K562 (cell line): Measurements from ENCODE around the gene ADAMTSL3. TPM values are rescaled to one million over a fixed set of nuclear protein-coding genes. Genes with fewer than 3 reads are reported as not detected.

Experiments
- ATAC-seq: fragments of 200-7000 bp; cut with Tn5 transposase; 3 replicates; pipeline ENCODE4 v1.9.1; 2020; ENCODE audit warnings: moderate library complexity
- BruUV-seq: library from RNA; stranded (reverse); fragments of 400-500 nt; replicated peaks from 2 replicates; lab custom pipeline; 2021; lab: Mats Ljungman, UMichigan
- CTCF ChIA-PET: fragments of 300-600 bp; formaldehyde crosslinking; extraction: SDS; loops from one replicate; lab custom pipeline; 2021; ENCODE audit warnings: low intra/inter-chr PET ratio; lab: Yijun Ruan, JAX
- POLR2A ChIA-PET: fragments of 300-600, 350-650 bp; sonication (Branson Sonifier 250); formaldehyde crosslinking; extraction: SDS; loops from one replicate; lab custom pipeline; 2021; ENCODE audit warnings: antibody characterized with exemption, inconsistent platforms; lab: Yijun Ruan, JAX
- DNase-seq, 4 experiments: peaks; one replicate each; pipeline versions ENCODE4 v3.0.0 to v3.0.0-alpha.2; 2011 to 2018; ENCODE audit warnings: low spot score in 3 of 4, mixed read lengths in 3 of 4; ENCODE audit errors: extremely low read depth in 1 of 4
- FAIRE-seq: peaks from 2 replicates; lab custom pipeline; 2011; peaks lifted over from hg19 to GRCh38; lab: Jason Lieb, UNC
- H2AFZ ChIP-seq: 2 replicates; pipeline ENCODE4 v1.6.0; 2011; ENCODE audit warnings: low read depth, low read length, control low read depth, inconsistent platforms
- H3K27ac ChIP-seq: fragments of 200-600 bp; 3 replicates; pipeline ENCODE4 v1.8.0; 2011; ENCODE audit warnings: low read depth, mild to moderate bottlenecking, control low read depth, inconsistent platforms, low read length, moderate library complexity, mixed read lengths; ENCODE audit errors: extremely low read depth
- H3K27me3 ChIP-seq, 2 experiments: fragments of 300-600 bp in 1 of 2; 2 replicates in 1 of 2; 3 replicates in 1 of 2; pipeline versions ENCODE4 v1.6.0 to v1.8.0; 2011; ENCODE audit warnings: inconsistent platforms in 2 of 2, low read length in 2 of 2, mild to moderate bottlenecking in 1 of 2, mixed read lengths in 1 of 2, moderate library complexity in 1 of 2; ENCODE audit not compliant: control insufficient read depth in 2 of 2, insufficient read depth in 2 of 2
- H3K36me3 ChIP-seq: fragments of 300-600 bp; 3 replicates; pipeline ENCODE4 v1.8.0; 2011; ENCODE audit warnings: mild to moderate bottlenecking, low read length, inconsistent platforms; ENCODE audit not compliant: control insufficient read depth, insufficient read depth
- H3K4me1 ChIP-seq, 2 experiments: fragments of 200-600 bp in 1 of 2; replicated peaks in 1 of 2; 2 replicates in 1 of 2; 3 replicates in 1 of 2; pipeline versions ENCODE4 v1.5.1 to v1.8.0; 2011; ENCODE audit warnings: inconsistent platforms in 2 of 2, low read length in 2 of 2, mild to moderate bottlenecking in 1 of 2, mixed read lengths in 1 of 2, moderate library complexity in 1 of 2; ENCODE audit not compliant: control insufficient read depth in 2 of 2, insufficient read depth in 2 of 2
- H3K4me2 ChIP-seq: 2 replicates; pipeline ENCODE4 v1.6.1; 2011; ENCODE audit warnings: low read length, control low read depth, inconsistent platforms, mixed read lengths; ENCODE audit not compliant: insufficient read depth
- H3K4me3 ChIP-seq: fragments of 200-600 bp; sonication (generic), shearing (Covaris generic); 2 replicates; pipeline ENCODE4 v1.5.1; 2016; ENCODE audit warnings: control low read depth, inconsistent platforms
- H3K79me2 ChIP-seq: fragments of 200-600 bp; 3 replicates; pipeline ENCODE4 v1.8.0; 2011; ENCODE audit warnings: low read length, inconsistent platforms; ENCODE audit not compliant: control insufficient read depth, insufficient read depth
- H3K9ac ChIP-seq, 2 experiments: 2 replicates each; pipeline versions ENCODE4 v1.6.0 to v1.6.1; 2011; ENCODE audit warnings: low read depth in 2 of 2, low read length in 2 of 2, control low read depth in 1 of 2, inconsistent platforms in 1 of 2, mild to moderate bottlenecking in 1 of 2, mixed read lengths in 1 of 2; ENCODE audit not compliant: insufficient read depth in 1 of 2
- H3K9me1 ChIP-seq: one replicate; pipeline ENCODE4 v1.6.0; 2011; ENCODE audit warnings: inconsistent platforms, mild to moderate bottlenecking, low read length, moderate library complexity; ENCODE audit not compliant: control insufficient read depth, insufficient read depth
- H3K9me3 ChIP-seq: replicated peaks from 2 replicates; pipeline ENCODE4 v1.5.1; 2011; ENCODE audit warnings: low read depth, low read length, inconsistent platforms; ENCODE audit not compliant: control insufficient read depth, insufficient read depth
- H4K20me1 ChIP-seq: replicated peaks from 2 replicates; pipeline ENCODE4 v1.6.1; 2011; ENCODE audit warnings: low read length, inconsistent platforms, mixed read lengths; ENCODE audit not compliant: control insufficient read depth, insufficient read depth
- BACH1 ChIP-seq: fragments of 200-800 bp; sonication (Bioruptor generic); IDR thresholded peaks from 2 replicates; pipeline ENCODE4 v1.6.1; 2016; ENCODE audit warnings: missing genetic modification characterization, missing compliant biosample characterization
- CEBPB ChIP-seq: fragments of 450-650 bp; IDR thresholded peaks from 2 replicates; pipeline ENCODE4 v1.6.1; 2016; ENCODE audit warnings: missing genetic modification characterization, missing compliant biosample characterization
- CEBPG ChIP-seq, 3 experiments: fragments of 200-800 bp in 1 of 3; sonication (Bioruptor generic) in 1 of 3; sonication (generic) in 1 of 3; formaldehyde crosslinking in 1 of 3; IDR thresholded peaks in 2 of 3; conservative IDR thresholded peaks in 1 of 3; 2 replicates each; pipeline versions ENCODE4 v1.6.1 to v1.8.0; 2016 to 2022; ENCODE audit warnings: missing compliant biosample characterization in 2 of 3, missing genetic modification characterization in 2 of 3, mild to moderate bottlenecking in 1 of 3, missing genetic modification reagents in 1 of 3
- ETV1 ChIP-seq: fragments of 450-650 bp; conservative IDR thresholded peaks from 2 replicates; pipeline ENCODE4 v1.6.1; 2016; ENCODE audit warnings: missing genetic modification characterization, control low read depth, low read depth, missing compliant biosample characterization
- MAZ ChIP-seq, 2 experiments: fragments of 450-650 bp in 1 of 2; sonication (generic) in 1 of 2; formaldehyde crosslinking; IDR thresholded peaks in 1 of 2; conservative IDR thresholded peaks in 1 of 2; 2 replicates each; pipeline versions ENCODE4 v1.4.0 to v1.5.0; 2020; ENCODE audit warnings: mild to moderate bottlenecking in 1 of 2, missing genetic modification reagents in 1 of 2
- PRMT5 ChIP-seq: sonication (generic); formaldehyde crosslinking; IDR thresholded peaks from 2 replicates; pipeline ENCODE4 v1.5.0; 2020; ENCODE audit warnings: missing genetic modification reagents
- ZBTB11 ChIP-seq, 3 experiments: fragments of 200-800 bp in 1 of 3; fragments of 250-450 bp in 1 of 3; fragments of 450-650 bp in 1 of 3; sonication (Bioruptor Pico) in 1 of 3; sonication (Bioruptor generic) in 1 of 3; formaldehyde crosslinking in 1 of 3; IDR thresholded peaks; 2 replicates each; pipeline versions ENCODE4 v1.6.1 to v1.8.0; 2016 to 2022; ENCODE audit warnings: mild to moderate bottlenecking in 2 of 3, missing genetic modification characterization in 2 of 3, missing compliant biosample characterization in 1 of 3, moderate library complexity in 1 of 3
- ZBTB12 ChIP-seq: fragments of 250-450 bp; sonication (Bioruptor Pico); IDR thresholded peaks from 2 replicates; pipeline ENCODE4 v1.4.0; 2020
- ZNF12 ChIP-seq: sonication (generic); formaldehyde crosslinking; IDR thresholded peaks from 2 replicates; pipeline ENCODE4 v1.4.0; 2020; ENCODE audit warnings: mild to moderate bottlenecking, missing genetic modification reagents
- ZNF354B ChIP-seq: fragments of 250-450 bp; sonication (Bioruptor Pico); IDR thresholded peaks from 2 replicates; pipeline ENCODE4 v1.4.0; 2020
- ZNF76 ChIP-seq: fragments of 250-450 bp; sonication (Bioruptor Pico); IDR thresholded peaks from 2 replicates; pipeline ENCODE4 v1.4.0; 2020; ENCODE audit warnings: mild to moderate bottlenecking, moderate library complexity, borderline replicate concordance
- WGBS: fragments of 100-300 bp; shearing (Covaris generic); methylation state at CpG from one replicate; pipeline ENCODE4 v1.1.6; 2016; ENCODE audit warnings: low coverage, mixed read lengths; ENCODE audit not compliant: insufficient coverage; ENCODE audit errors: missing lambda C conversion rate; 5-methylcytosine and 5-hydroxymethylcytosine counted together
- in situ Hi-C: fragments of 300-500 bp; cut with MboI; formaldehyde crosslinking; loops from 4 replicates; pipeline ENCODE4 v1.15.0; 2018; ENCODE audit warnings: inconsistent platforms, mixed read lengths
- intact Hi-C: fragments of 100-400 bp; cut with micrococcal nuclease; formaldehyde crosslinking; loops from 2 replicates; pipeline ENCODE4 v1.14.2; 2022
- polyA plus RNA-seq, 8 experiments: library from polyadenylated mRNA; depleted of rRNA in 4 of 8; stranded (reverse) in 5 of 8; unstranded in 3 of 8; fragments of >200 nt; fragmentation: Nextera tagmentation in 2 of 8; fragmentation: Illumina TruSeq in 1 of 8; extraction: Ambion mirVana in 2 of 8; extraction: Trizol in 1 of 8; gene quantifications; 2 replicates each; pipeline versions ENCODE4 v1.2.1 to v1.2.3, GENCODE V29; 2011 to 2014; ENCODE audit warnings: inconsistent platforms in 1 of 8, missing spikeins in 1 of 8
- total RNA-seq, 7 experiments: library from RNA; depleted of rRNA in 6 of 7; stranded (reverse); fragments of >200 nt in 6 of 7; fragmentation: Illumina TruSeq in 2 of 7; extraction: Trizol in 2 of 7; gene quantifications; 2 replicates each; pipeline versions ENCODE4 v1.2.1 to v1.2.3, GENCODE V29; 2011 to 2021; ENCODE audit warnings: low replicate concordance in 1 of 7

The ADAMTSL3 gene
- total and polyA plus RNA-seq, 9 of the 15 experiments (the other 6 are each of a cell fraction or from before 2014, with no cell fraction given) = 0.01 to 0.18 (median 0.07) TPM; not detected in 3

- H3K27ac ChIP-seq = no peak overlapping the region
- H3K27me3 ChIP-seq = no peaks in the 10 kb centered on the region
- no peaks in the 10 kb centered on the region for H3K4me1 ChIP-seq
- in situ Hi-C loops (no loop called here), intact Hi-C loops (no loop called here)
- H3K4me3 ChIP-seq = no peak overlapping the region
- WGBS = 0% methylated on average over 7 of the region's 7 CpGs
- ChIA-PET CTCF (no interaction called here), POLR2A (interaction anchor here (0.7 kb wide), 1 partner anchor 103 kb away, joined by 3 read pairs; no protein-coding TSS in a partner anchor)
- H3K4me2 ChIP-seq = no peak overlapping the region
- H4K20me1 ChIP-seq = no peaks in the 10 kb centered on the region
- no peaks in the 10 kb centered on the region for H3K9me1 ChIP-seq
- no peak for FAIRE-seq
- H3K9me3 ChIP-seq = no peaks in the 10 kb centered on the region; the same call in 1 of the 2 replicates
- no peaks in the 10 kb centered on the region for H3K36me3 ChIP-seq
- H2AFZ ChIP-seq = no peak overlapping the region
- H3K79me2 ChIP-seq = no peaks in the 10 kb centered on the region
- no peak for DNase-seq
- H3K9ac ChIP-seq = no peak overlapping the region
- TF ChIP-seq ETV1 (no peak), ZNF354B (no peak), BACH1 (tag) (no peak), ZNF76 (CRISPR knock-in tag) (no peak), ZBTB12 (no peak)
- no TSS peak for BruUV-seq
- no peak for ATAC-seq
Measured at GRCh38 chr15:83844742-83845141, 190.8 kb downstream of the ADAMTSL3 start.

GRCh38 chr15:83845230-83845629 is 191.3 kb downstream of the ADAMTSL3 start:
- Histone ChIP-seq H3K4me1 (no peaks in the 10 kb centered on the region), H3K9me1 (no peaks in the 10 kb centered on the region), H4K20me1 (no peaks in the 10 kb centered on the region), H3K4me3 (no peak overlapping the region), H3K79me2 (no peaks in the 10 kb centered on the region), H3K27me3 (no peaks in the 10 kb centered on the region), H2AFZ (no peak overlapping the region), H3K27ac (no peak overlapping the region), H3K9ac (no peak overlapping the region), H3K9me3 (no peaks in the 10 kb centered on the region; the same call in 1 of the 2 replicates), H3K4me2 (no peak overlapping the region), H3K36me3 (no peaks in the 10 kb centered on the region)
- no peak for FAIRE-seq
- 0% methylated on average over 2 of the region's 2 CpGs for WGBS
- intact Hi-C loops (no loop called here), in situ Hi-C loops (no loop called here)
- no peak for ATAC-seq
- ChIA-PET CTCF (no interaction called here), POLR2A (no interaction called here)
- DNase-seq = no peak
- no TSS peak for BruUV-seq
- no peak for TF ChIP-seq ZBTB11 (CRISPR knock-in tag; IDR thresholded peaks at IDR 0.05)
- TF ChIP-seq MAZ (CRISPR knock-in tag; conservative IDR thresholded peaks at IDR 0.05 in 1 of 2, IDR thresholded peaks at IDR 0.05 in 1 of 2) = no peak
- TF ChIP-seq ZNF12 (CRISPR knock-in tag) = no peak
- TF ChIP-seq CEBPB (tag) = peak; percentile 74
- TF ChIP-seq CEBPG (CRISPR knock-in tag; IDR thresholded peaks at IDR 0.05) = no peak
- TF ChIP-seq CEBPG (tag; conservative IDR thresholded peaks at IDR 0.05 in 1 of 2, IDR thresholded peaks at IDR 0.05 in 1 of 2) = peak; percentile 57 to 76; a peak in 3 of 4 replicates
- no peak for TF ChIP-seq PRMT5
